HepG2 (cell line): ENCODE measurements around the gene FAM83C. TPM values are rescaled to one million over a fixed set of nuclear protein-coding genes. Genes with fewer than 3 reads are reported as not detected.

Source experiments
- ATF5 ChIP-seq: sonication (generic); formaldehyde crosslinking; IDR thresholded peaks from 2 replicates; pipeline ENCODE4 v1.4.0; 2020; ENCODE audit warnings: mild to moderate bottlenecking, low read depth, missing genetic modification reagents
- ATM ChIP-seq: fragments of 450-650 bp; IDR thresholded peaks from 2 replicates; pipeline ENCODE4 v1.7.1; 2017; ENCODE audit warnings: mild to moderate bottlenecking, borderline replicate concordance
- BRF2 ChIP-seq: sonication (generic); formaldehyde crosslinking; IDR thresholded peaks from 2 replicates; pipeline ENCODE4 v1.8.1; 2022; ENCODE audit warnings: mild to moderate bottlenecking, missing genetic modification reagents
- CSRNP2 ChIP-seq: sonication (generic); formaldehyde crosslinking; conservative IDR thresholded peaks from 2 replicates; pipeline ENCODE4 v1.8.0; 2022; ENCODE audit warnings: low read depth, missing genetic modification reagents
- HOXA3 ChIP-seq: sonication (generic); formaldehyde crosslinking; IDR thresholded peaks from 2 replicates; pipeline ENCODE4 v1.5.0; 2020; ENCODE audit warnings: missing genetic modification reagents
- KMT2A ChIP-seq: sonication (generic); formaldehyde crosslinking; IDR thresholded peaks from 2 replicates; pipeline ENCODE4 v1.4.0; 2020; ENCODE audit warnings: missing genetic modification reagents
- NFE2 ChIP-seq: sonication (generic); formaldehyde crosslinking; IDR thresholded peaks from 2 replicates; pipeline ENCODE4 v1.4.0; 2020; ENCODE audit warnings: missing genetic modification reagents
- NFIB ChIP-seq: sonication (generic); formaldehyde crosslinking; IDR thresholded peaks from 2 replicates; pipeline ENCODE4 v1.9.0; 2021; ENCODE audit warnings: missing genetic modification reagents, mild to moderate bottlenecking, borderline replicate concordance
- RNF219 ChIP-seq: sonication (generic); formaldehyde crosslinking; IDR thresholded peaks from 2 replicates; pipeline ENCODE4 v1.5.0; 2020; ENCODE audit warnings: mild to moderate bottlenecking, missing genetic modification reagents
- SNAPC4 ChIP-seq: sonication (generic); formaldehyde crosslinking; IDR thresholded peaks from 2 replicates; pipeline ENCODE4 v1.4.0; 2020; ENCODE audit warnings: mild to moderate bottlenecking, missing genetic modification reagents
- ZKSCAN1 ChIP-seq: fragments of 150-350 bp; IDR thresholded peaks from 2 replicates; pipeline ENCODE4 v1.6.1; 2014; ENCODE audit warnings: low read length
- ZNF607 ChIP-seq: sonication (generic); formaldehyde crosslinking; IDR thresholded peaks from 2 replicates; pipeline ENCODE4 v1.5.1; 2020; ENCODE audit warnings: missing genetic modification reagents, mild to moderate bottlenecking, borderline replicate concordance
- ZNF782 ChIP-seq: sonication (generic); formaldehyde crosslinking; IDR thresholded peaks from 2 replicates; pipeline ENCODE4 v1.4.0; 2020; ENCODE audit warnings: missing genetic modification reagents, mild to moderate bottlenecking, borderline replicate concordance
- ZNF841 ChIP-seq: sonication (generic); formaldehyde crosslinking; IDR thresholded peaks from 2 replicates; pipeline ENCODE4 v1.8.1; 2023; ENCODE audit warnings: missing genetic modification reagents, borderline replicate concordance
- polyA plus RNA-seq, 8 experiments: library from polyadenylated mRNA; depleted of rRNA in 3 of 8; stranded (reverse) in 7 of 8; unstranded in 1 of 8; fragments of >200 nt; fragmentation: Illumina TruSeq in 4 of 8; extraction: Trizol in 4 of 8; gene quantifications; 2 replicates each; pipeline versions ENCODE4 v1.2.1 to v1.2.3, GENCODE V29; 2011 to 2016; ENCODE audit warnings: low read depth in 4 of 8, missing spikeins in 1 of 8, mixed read lengths in 1 of 8; ENCODE audit not compliant: insufficient read depth in 1 of 8
- total RNA-seq, 5 experiments: library from RNA; depleted of rRNA; stranded (reverse); fragments of >200 nt; fragmentation: Illumina TruSeq; extraction: Trizol; gene quantifications; 2 replicates each; pipeline ENCODE4 v1.2.3, GENCODE V29; 2016; ENCODE audit warnings: low read depth in 1 of 5

The FAM83C gene
- total and polyA plus RNA-seq, 2 of the 13 experiments (the other 11 are each of a cell fraction or from before 2014, with no cell fraction given) = 0.04 TPM; not detected in 1

- no peak for TF ChIP-seq CSRNP2 (CRISPR knock-in tag)
- no peak for TF ChIP-seq ATM
- TF ChIP-seq KMT2A (CRISPR knock-in tag) = no peak
- TF ChIP-seq ATF5 (CRISPR knock-in tag) = no peak
- TF ChIP-seq BRF2 (CRISPR knock-in tag) = no peak
- no peak for TF ChIP-seq RNF219
- no peak for TF ChIP-seq HOXA3 (CRISPR knock-in tag)
- no peak for TF ChIP-seq ZNF607 (CRISPR knock-in tag)
- TF ChIP-seq ZNF841 (CRISPR knock-in tag) = no peak
- TF ChIP-seq NFIB (CRISPR knock-in tag) = no peak
- peak; percentile 87 for TF ChIP-seq ZKSCAN1
- no peak for TF ChIP-seq SNAPC4 (CRISPR knock-in tag)
- no peak for TF ChIP-seq ZNF782
- TF ChIP-seq NFE2 (CRISPR knock-in tag) = peak; percentile 64; the same call in 1 of the 2 replicates
Measured at GRCh38 chr20:35305682-35306556, 13.7 kb upstream of the FAM83C start (continued).
